OCI-LY7 (cell line): ENCODE data around the gene GPR32. TPM values are rescaled to one million over a fixed set of nuclear protein-coding genes. Genes with fewer than 3 reads are reported as not detected.

Experiments
- BruUV-seq: library from RNA; stranded (reverse); fragments of 400-500 nt; replicated peaks from 2 replicates; lab custom pipeline; 2021; lab: Mats Ljungman, UMichigan
- CTCF ChIA-PET: fragments of 300-600 bp; sonication (Branson Sonifier 250); formaldehyde crosslinking; loops from one replicate; lab custom pipeline; 2022; ENCODE audit warnings: antibody characterized with exemption; ENCODE audit not compliant: unreplicated experiment; lab: Charles Lee
- POLR2A ChIA-PET: fragments of 300-600 bp; sonication (Branson Sonifier 250); formaldehyde crosslinking; loops from one replicate; lab custom pipeline; 2022; ENCODE audit warnings: antibody characterized with exemption; lab: Charles Lee
- DNase-seq: peaks from one replicate; pipeline ENCODE4 v3.0.0-alpha.2; 2015; ENCODE audit warnings: low spot score
- H2AFZ ChIP-seq: fragments of 200-600 bp; sonication (generic), shearing (Covaris generic); 2 replicates; pipeline ENCODE4 v1.6.1; 2014; ENCODE audit warnings: mild to moderate bottlenecking, antibody characterized with exemption, low read length, moderate library complexity
- H3K27ac ChIP-seq: fragments of 200-600 bp; sonication (generic); 2 replicates; pipeline ENCODE4 v1.5.1; 2014; ENCODE audit warnings: mixed run types, low read depth, mild to moderate bottlenecking, moderate library complexity, low read length, inconsistent platforms; ENCODE audit not compliant: poor library complexity, severe bottlenecking
- H3K36me3 ChIP-seq: fragments of 200-600 bp; sonication (generic); 2 replicates; pipeline ENCODE4 v1.6.1; 2014; ENCODE audit warnings: mild to moderate bottlenecking, antibody characterized with exemption, low read length, moderate library complexity, mixed read lengths; ENCODE audit not compliant: insufficient read depth
- H3K4me1 ChIP-seq: fragments of 200-600 bp; sonication (generic); 2 replicates; pipeline ENCODE4 v1.5.1; 2014; ENCODE audit warnings: mild to moderate bottlenecking, low read length; ENCODE audit not compliant: insufficient read depth, poor library complexity, severe bottlenecking
- H3K4me2 ChIP-seq: fragments of 200-600 bp; sonication (generic); 2 replicates; pipeline ENCODE4 v1.6.1; 2014; ENCODE audit warnings: mild to moderate bottlenecking, low read length
- H3K4me3 ChIP-seq: fragments of 200-600 bp; sonication (generic); 2 replicates; pipeline ENCODE4 v1.5.1; 2014; ENCODE audit warnings: mild to moderate bottlenecking, low read depth, low read length; ENCODE audit not compliant: poor library complexity, severe bottlenecking
- H3K79me2 ChIP-seq: fragments of 200-600 bp; sonication (generic); 2 replicates; pipeline ENCODE4 v1.6.1; 2016; ENCODE audit warnings: low read depth, mild to moderate bottlenecking, low read length, moderate library complexity, mixed read lengths; ENCODE audit not compliant: insufficient read depth
- H3K9me2 ChIP-seq: fragments of 200-600 bp; sonication (generic); 2 replicates; pipeline ENCODE4 v1.6.1; 2016; ENCODE audit warnings: mild to moderate bottlenecking, low read length, mixed read lengths; ENCODE audit not compliant: insufficient read depth
- H3K9me3 ChIP-seq: fragments of 200-600 bp; sonication (generic); 2 replicates; pipeline ENCODE4 v1.6.1; 2014; ENCODE audit warnings: mild to moderate bottlenecking, mixed run types, low read length, mixed read lengths
- H4K20me1 ChIP-seq: fragments of 200-600 bp; sonication (generic); 2 replicates; pipeline ENCODE4 v1.6.1; 2014; ENCODE audit warnings: mild to moderate bottlenecking, antibody characterized with exemption, low read length, moderate library complexity, mixed read lengths; ENCODE audit not compliant: insufficient read depth
- CTCF ChIP-seq: fragments of 200-600 bp; sonication (generic); conservative IDR thresholded peaks from 2 replicates; pipeline ENCODE4 v1.5.1; 2014; ENCODE audit warnings: mild to moderate bottlenecking, antibody characterized with exemption, low read length, moderate library complexity, mixed read lengths
- EZH2phosphoT487 ChIP-seq: fragments of 200-600 bp; sonication (generic); IDR thresholded peaks from 2 replicates; pipeline ENCODE4 v1.6.1; 2018; ENCODE audit warnings: low read depth, borderline replicate concordance, mild to moderate bottlenecking, mixed run types, antibody characterized with exemption, low read length, moderate library complexity, mixed read lengths
- intact Hi-C: fragments of 100-400 bp; cut with micrococcal nuclease; formaldehyde crosslinking; loops from one replicate; pipeline ENCODE4 v1.10.0; 2022; ENCODE audit not compliant: unreplicated experiment
- total RNA-seq, 2 experiments: library from RNA; depleted of rRNA in 1 of 2; stranded (reverse); fragments of >200 nt in 1 of 2; shearing (Covaris generic) in 1 of 2; gene quantifications; 2 replicates each; pipeline ENCODE4 v1.2.3, GENCODE V29; 2014 to 2022

The GPR32 gene
- total RNA-seq, 2 experiments from 2014 or later, result not detected

- Histone ChIP-seq H3K27ac (no peak overlapping the region), H3K4me3 (no peak overlapping the region), H4K20me1 (no peaks in the 10 kb centered on the region), H2AFZ (no peak overlapping the region), H3K4me1 (no peaks in the 10 kb centered on the region), H3K79me2 (no peaks in the 10 kb centered on the region), H3K4me2 (no peak overlapping the region), H3K36me3 (no peaks in the 10 kb centered on the region), H3K9me3 (no peaks in the 10 kb centered on the region), H3K9me2 (no peaks in the 10 kb centered on the region)
- POLR2A ChIA-PET, result no interaction called here
- DNase-seq, result no peak
- intact Hi-C loops, result no loop called here
- no TSS peak for BruUV-seq
- no peak for TF ChIP-seq EZH2phosphoT487
- TF ChIP-seq CTCF, result no peak
- CTCF ChIA-PET, result no interaction called here
Observed at GRCh38 chr19:50739132-50739913, 30.9 kb upstream of the GPR32 start.

- H3K4me1 ChIP-seq, result no peaks in the 10 kb centered on the region
- H3K79me2 ChIP-seq, result no peaks in the 10 kb centered on the region
- no peaks in the 10 kb centered on the region for H3K36me3 ChIP-seq
- no peak overlapping the region for H2AFZ ChIP-seq
- intact Hi-C loops, result no loop called here
- CTCF ChIA-PET, result no interaction called here
- H3K4me3 ChIP-seq, result no peak overlapping the region
- no peak overlapping the region for H3K4me2 ChIP-seq
- TF ChIP-seq EZH2phosphoT487 (no peak), CTCF (no peak)
- H4K20me1 ChIP-seq, result no peaks in the 10 kb centered on the region
- POLR2A ChIA-PET, result no interaction called here
- H3K9me2 ChIP-seq, result no peaks in the 10 kb centered on the region
- no peak overlapping the region for H3K27ac ChIP-seq
- no peaks in the 10 kb centered on the region for H3K9me3 ChIP-seq
- no peak for DNase-seq
- BruUV-seq, result no TSS peak
Observed at GRCh38 chr19:50739914-50740426, 30.3 kb upstream of the GPR32 start.
